GM19372 (cell line): Measurements from ENCODE around the gene FCSK.
"Not testable (repeated sequence)": the region's sequence is repeated elsewhere in the genome, so short reads cannot be mapped to it uniquely, and the experiment has no call there.

ENCODE experiments used
- ATAC-seq: cut with Tn5 transposase; IDR thresholded peaks from one replicate; pipeline ENCODE4 v1.9.1; 2021; ENCODE audit warnings: mild to moderate bottlenecking, low read depth, moderate library complexity; ENCODE audit not compliant: unreplicated experiment

The FCSK gene

DNA sequence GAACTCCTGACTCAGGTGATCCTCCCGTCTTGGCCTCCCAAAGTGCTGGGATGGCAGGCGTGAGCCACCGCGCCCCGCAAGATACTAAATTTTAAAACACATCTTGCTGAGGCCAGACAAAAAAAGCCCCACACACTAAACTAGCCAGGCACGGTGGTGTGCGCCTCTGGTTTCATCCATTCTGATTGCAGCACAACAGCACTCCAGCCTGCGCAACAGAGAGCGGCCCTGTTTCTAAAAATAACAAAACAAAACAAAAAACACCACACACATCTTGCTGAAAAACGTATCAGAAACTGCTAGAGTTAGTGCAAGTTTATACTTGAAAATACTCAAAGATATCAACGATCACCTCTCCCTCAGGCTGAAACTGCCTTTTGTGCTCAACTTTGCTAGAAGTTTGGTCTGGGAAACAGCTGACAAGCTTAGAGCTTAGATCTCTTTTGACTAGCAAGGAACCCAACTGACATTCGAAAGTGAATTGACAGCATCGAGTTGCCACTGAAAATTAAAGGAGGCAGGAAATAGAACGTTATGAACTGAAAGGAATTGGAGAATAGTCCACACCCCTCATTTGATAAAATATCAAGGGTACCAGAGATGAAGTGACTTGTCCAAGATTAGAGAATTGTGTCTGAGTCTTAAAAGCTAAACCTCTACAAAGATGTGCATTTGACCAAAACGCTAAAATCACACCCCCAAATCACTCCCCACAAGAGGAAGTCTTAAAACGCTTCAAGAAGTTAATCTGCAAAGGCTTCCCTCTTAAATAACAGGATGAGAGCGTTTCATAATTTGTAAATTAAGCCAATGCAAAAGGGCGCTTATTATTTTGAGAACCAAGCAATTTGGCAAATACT lies 68.1 kb downstream of the FCSK start:
- no peak for ATAC-seq

- peak; percentile 57 for ATAC-seq
Observed at GRCh38 chr16:70523076-70523742, 68.8 kb downstream of the FCSK start, which contains the start of gene COG4. Gene COG4, minus strand, starts transcription at chr16:70523554. Its CDS starts 11 bp downstream, at chr16:70523543.

DNA sequence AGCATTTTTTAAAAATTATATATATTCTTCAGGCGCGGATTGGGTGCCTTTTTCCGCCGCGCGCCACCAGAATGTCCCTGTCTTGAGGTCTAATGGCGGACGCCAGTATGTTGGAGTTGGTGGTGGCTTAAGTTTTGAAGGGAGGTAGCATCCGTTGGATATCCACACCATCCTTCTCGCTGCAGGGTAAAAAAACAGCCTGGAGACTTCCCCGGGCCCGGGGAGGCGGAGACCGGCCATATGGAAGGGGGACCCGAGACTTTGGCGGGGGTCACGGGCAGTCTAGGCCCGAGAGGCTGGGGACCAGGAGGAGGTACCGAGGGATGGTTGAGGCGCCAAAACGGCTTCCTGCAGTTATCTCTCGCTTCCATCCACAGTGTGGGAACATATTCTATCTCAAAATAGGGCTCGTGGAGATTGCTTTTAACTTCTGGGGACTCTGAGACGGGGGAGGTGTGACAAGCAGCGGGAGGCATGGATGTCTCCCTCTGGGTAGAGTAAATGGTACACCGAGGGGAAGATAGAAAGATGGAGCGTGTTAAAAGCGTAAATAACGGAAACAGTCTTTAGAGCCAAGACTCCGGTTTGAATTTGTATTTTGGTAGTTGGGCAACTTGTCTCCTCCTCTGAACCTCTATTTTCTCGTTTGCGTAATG lies 69.5 kb downstream of the FCSK start, which contains the start of gene SF3B3:
TSS of gene SF3B3 (plus strand) at position 74 of the 656 bp plus-strand sequence. CDS start 2,841 bp downstream, outside the sequence.
- peak; percentile 46 for ATAC-seq

DNA sequence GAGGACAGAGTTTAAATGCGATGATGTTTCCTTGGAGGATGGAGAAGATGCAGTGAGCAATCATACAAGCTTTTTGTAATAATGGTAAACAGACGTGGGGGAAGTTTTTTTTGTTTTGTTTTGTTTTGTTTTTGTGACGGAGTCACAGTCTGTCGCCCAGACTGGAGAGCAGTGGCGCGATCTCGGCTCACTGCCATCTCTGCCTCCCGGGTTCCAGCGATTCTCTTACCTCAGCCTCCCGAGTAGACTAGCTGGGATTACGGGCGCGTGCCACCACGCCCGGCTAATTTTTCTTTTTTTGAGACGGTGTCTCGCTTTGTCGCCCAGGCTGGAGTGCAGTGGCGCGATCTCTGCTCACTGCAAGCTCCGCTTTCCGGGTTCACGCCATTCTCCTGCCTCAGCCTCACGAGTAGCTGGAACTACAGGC lies 70.0 kb downstream of the FCSK start:
- ATAC-seq: not testable (repeated sequence)

- no peak for ATAC-seq
Observed at GRCh38 chr16:70526403-70526802, 72.0 kb downstream of the FCSK start.

DNA sequence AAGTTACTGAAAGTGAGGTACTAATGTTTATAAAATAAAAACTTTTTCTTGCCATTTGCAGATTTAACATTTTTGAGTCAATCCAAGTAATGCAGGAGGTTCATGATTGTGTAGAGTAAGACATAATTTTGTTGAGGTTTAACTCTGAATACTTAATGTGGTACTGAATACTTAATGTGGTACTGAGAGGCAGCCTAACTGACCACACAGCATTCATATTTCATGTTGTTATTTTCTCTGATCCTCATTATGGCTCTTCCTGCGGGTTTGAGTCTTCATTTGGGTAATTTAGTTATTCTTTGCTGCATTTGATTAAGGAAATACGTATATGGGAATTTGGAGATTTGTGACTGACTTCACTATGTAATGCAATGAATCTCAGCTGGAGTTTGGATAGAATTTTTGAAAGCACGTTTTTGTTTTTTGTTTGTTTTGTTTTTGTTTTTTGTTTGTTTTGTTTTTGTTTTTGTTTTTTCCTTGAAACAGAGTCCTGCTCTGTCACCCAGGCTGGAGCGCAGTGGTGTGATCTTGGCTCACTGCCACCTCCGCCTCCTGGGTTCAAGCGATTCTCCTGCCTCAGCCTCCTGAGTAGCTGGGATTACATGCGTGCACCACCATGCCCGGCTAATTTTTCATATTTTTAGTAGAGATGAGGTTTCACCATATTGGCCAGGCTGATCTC lies 73.1 kb downstream of the FCSK start:
- no peak for ATAC-seq

- ATAC-seq: no peak
Observed at GRCh38 chr16:70529051-70529777, 74.8 kb downstream of the FCSK start.
